ENCODE data around the gene MMP28. TPM values are rescaled to one million over a fixed set of nuclear protein-coding genes. Genes with fewer than 3 reads are reported as not detected.

MMP28 gene
- total RNA-seq, 1 experiment from 2014 or later = 2.4 TPM

DNA sequence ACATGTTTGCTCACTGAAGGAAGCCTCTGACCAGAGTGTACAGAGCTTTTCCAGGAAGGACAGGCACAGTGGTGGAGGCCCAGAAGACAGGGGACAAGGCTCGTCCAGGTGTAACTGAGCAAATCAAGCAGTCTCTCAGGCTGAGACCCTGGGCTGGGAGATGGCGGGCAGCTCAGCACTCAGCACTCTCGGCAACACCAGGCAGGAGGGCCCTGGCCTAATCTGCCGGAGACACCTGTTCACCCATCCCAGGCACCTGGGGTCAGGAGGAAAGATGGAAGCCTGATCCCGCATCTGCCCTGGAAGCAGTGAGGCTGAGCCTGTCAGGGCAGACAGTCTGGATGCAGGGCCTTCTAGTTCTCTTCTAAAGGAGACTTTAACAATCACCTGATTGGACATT is 59.2 kb downstream of the MMP28 start:
- no TSS peak for BruUV-seq (replicated peaks)
- H2AFZ ChIP-seq (ENCODE audit: low read length) = no peak overlapping the region
- no peaks in the 10 kb centered on the region for H3K79me2 ChIP-seq (ENCODE audit: low read length)
- ChIA-PET POLR2A (ENCODE audit: unreplicated experiment) (no interaction called here), CTCF (no interaction called here)
- no peak overlapping the region for H3K27ac ChIP-seq (ENCODE audit: low read length)
- no peaks in the 10 kb centered on the region for H3K36me3 ChIP-seq (ENCODE audit: low read depth, low read length)
- no peaks in the 10 kb centered on the region for H3K27me3 ChIP-seq (ENCODE audit: low read length)
- no peaks in the 10 kb centered on the region for H3K9me3 ChIP-seq (ENCODE audit: low read length)
- intact Hi-C loops (cut with micrococcal nuclease) = no loop called here
- no peaks in the 10 kb centered on the region for H3K9me2 ChIP-seq (replicated peaks; ENCODE audit: low read length)
- no peak overlapping the region for H3K4me2 ChIP-seq (ENCODE audit: low read length)
- no peak overlapping the region for H3K9ac ChIP-seq (ENCODE audit: low read length)
- no peaks in the 10 kb centered on the region for H4K20me1 ChIP-seq (ENCODE audit: low read length)
- TF ChIP-seq EZH2phosphoT487 (IDR thresholded peaks at IDR 0.05; ENCODE audit: borderline replicate concordance, low read length) (no peak), EZH2 (IDR thresholded peaks at IDR 0.05; ENCODE audit: low read length, unreplicated experiment) (no peak)
- TF ChIP-seq, protein P1, sequence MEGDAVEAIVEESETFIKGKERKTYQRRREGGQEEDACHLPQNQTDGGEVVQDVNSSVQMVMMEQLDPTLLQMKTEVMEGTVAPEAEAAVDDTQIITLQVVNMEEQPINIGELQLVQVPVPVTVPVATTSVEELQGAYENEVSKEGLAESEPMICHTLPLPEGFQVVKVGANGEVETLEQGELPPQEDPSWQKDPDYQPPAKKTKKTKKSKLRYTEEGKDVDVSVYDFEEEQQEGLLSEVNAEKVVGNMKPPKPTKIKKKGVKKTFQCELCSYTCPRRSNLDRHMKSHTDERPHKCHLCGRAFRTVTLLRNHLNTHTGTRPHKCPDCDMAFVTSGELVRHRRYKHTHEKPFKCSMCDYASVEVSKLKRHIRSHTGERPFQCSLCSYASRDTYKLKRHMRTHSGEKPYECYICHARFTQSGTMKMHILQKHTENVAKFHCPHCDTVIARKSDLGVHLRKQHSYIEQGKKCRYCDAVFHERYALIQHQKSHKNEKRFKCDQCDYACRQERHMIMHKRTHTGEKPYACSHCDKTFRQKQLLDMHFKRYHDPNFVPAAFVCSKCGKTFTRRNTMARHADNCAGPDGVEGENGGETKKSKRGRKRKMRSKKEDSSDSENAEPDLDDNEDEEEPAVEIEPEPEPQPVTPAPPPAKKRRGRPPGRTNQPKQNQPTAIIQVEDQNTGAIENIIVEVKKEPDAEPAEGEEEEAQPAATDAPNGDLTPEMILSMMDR (conservative IDR thresholded peaks at IDR 0.05; ENCODE audit: low read depth, low read length) = no peak
- H3K4me1 ChIP-seq (ENCODE audit: insufficient read depth, low read length) = no peaks in the 10 kb centered on the region
- H3K4me3 ChIP-seq (ENCODE audit: low read length) = no peak overlapping the region
- ATAC-seq = no peak
- no peak for DNase-seq
- no peaks in the 10 kb centered on the region for H3F3A ChIP-seq (ENCODE audit: low read length, unreplicated experiment)

DNA sequence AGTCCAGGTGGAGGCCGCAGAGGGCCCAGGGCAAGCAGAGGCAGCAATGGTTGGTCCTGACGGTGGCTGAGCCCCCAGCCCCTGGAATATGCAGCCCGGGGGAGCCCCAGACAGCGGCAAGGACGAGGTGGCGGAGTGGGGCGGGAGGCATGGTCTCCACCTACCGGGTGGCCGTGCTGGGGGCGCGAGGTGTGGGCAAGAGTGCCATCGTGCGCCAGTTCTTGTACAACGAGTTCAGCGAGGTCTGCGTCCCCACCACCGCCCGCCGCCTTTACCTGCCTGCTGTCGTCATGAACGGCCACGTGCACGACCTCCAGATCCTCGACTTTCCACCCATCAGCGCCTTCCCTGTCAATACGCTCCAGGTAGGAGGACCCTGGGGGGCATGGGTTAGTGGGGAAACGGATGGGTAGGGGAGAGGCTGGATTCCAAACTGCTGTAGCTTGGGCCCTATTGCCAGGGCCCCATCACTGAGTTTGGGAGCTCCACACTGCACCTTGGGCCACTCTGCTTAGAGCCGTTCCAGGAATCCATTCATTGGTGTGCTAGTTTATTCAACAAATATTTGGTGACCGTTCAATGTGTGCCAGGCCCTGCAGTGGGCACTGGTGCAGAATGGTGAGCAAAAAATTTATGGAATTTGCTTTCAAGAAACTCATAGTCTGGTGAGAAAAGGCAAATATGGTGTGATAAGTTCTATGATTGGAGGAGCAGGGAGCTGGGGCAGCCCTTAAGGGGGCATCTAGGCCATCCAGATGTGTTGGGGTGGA is 60.2 kb downstream of the MMP28 start:
- H3K9me3 ChIP-seq (ENCODE audit: low read length) = no peaks in the 10 kb centered on the region
- H3K4me2 ChIP-seq (ENCODE audit: low read length) = no peak overlapping the region
- H3K27ac ChIP-seq (ENCODE audit: low read length) = no peak overlapping the region
- H2AFZ ChIP-seq (ENCODE audit: low read length) = no peak overlapping the region
- no peak overlapping the region for H3K4me3 ChIP-seq (ENCODE audit: low read length)
- CTCF ChIA-PET = no interaction called here
- no peaks in the 10 kb centered on the region for H4K20me1 ChIP-seq (ENCODE audit: low read length)
- no peaks in the 10 kb centered on the region for H3K36me3 ChIP-seq (ENCODE audit: low read depth, low read length)
- H3K4me1 ChIP-seq (ENCODE audit: insufficient read depth, low read length) = no peaks in the 10 kb centered on the region
- H3K9me2 ChIP-seq (replicated peaks; ENCODE audit: low read length) = no peaks in the 10 kb centered on the region
- H3K9ac ChIP-seq (ENCODE audit: low read length) = no peak overlapping the region
- H3K79me2 ChIP-seq (ENCODE audit: low read length) = no peaks in the 10 kb centered on the region
- no peaks in the 10 kb centered on the region for H3F3A ChIP-seq (ENCODE audit: low read length, unreplicated experiment)
- TF ChIP-seq EZH2phosphoT487 (IDR thresholded peaks at IDR 0.05; ENCODE audit: borderline replicate concordance, low read length) = no peak
- TF ChIP-seq EZH2 (IDR thresholded peaks at IDR 0.05; ENCODE audit: low read length, unreplicated experiment) = no peak
- TF ChIP-seq, protein P1 (conservative IDR thresholded peaks at IDR 0.05; ENCODE audit: low read depth, low read length) = no peak
- no TSS peak for BruUV-seq (replicated peaks)
- DNase-seq (no peak), ATAC-seq (no peak)
- POLR2A ChIA-PET (ENCODE audit: unreplicated experiment) = no interaction called here
- H3K27me3 ChIP-seq (ENCODE audit: low read length) = no peaks in the 10 kb centered on the region
- intact Hi-C loops (cut with micrococcal nuclease) = no loop called here

DNA sequence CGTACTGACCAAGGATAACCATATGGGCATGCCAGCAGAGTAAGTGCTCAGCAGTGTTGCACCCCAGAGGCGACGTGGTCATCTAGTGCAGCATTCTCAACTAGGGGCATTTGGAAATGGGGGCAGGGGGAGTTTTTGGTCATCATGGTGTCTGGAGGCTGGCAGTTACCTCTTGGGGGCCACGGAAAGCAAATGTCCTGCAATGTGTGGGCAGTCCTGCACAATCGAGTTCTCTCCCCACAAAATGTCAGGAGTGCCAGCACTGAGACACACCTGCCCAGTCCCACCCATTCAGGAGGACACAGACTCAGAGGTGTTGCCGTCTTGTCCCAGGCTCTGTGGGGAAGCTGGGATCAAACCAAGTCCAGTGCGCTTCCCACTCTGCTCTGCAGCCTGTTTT is 61.0 kb downstream of the MMP28 start:
- Histone ChIP-seq H3K9me2 (replicated peaks; ENCODE audit: low read length) (no peaks in the 10 kb centered on the region), H3K4me3 (ENCODE audit: low read length) (no peak overlapping the region), H3K79me2 (ENCODE audit: low read length) (no peaks in the 10 kb centered on the region), H3K9me3 (ENCODE audit: low read length) (no peaks in the 10 kb centered on the region), H3K4me1 (ENCODE audit: insufficient read depth, low read length) (no peaks in the 10 kb centered on the region), H4K20me1 (ENCODE audit: low read length) (no peaks in the 10 kb centered on the region), H3K36me3 (ENCODE audit: low read depth, low read length) (no peaks in the 10 kb centered on the region), H3F3A (ENCODE audit: low read length, unreplicated experiment) (no peaks in the 10 kb centered on the region), H3K9ac (ENCODE audit: low read length) (no peak overlapping the region), H3K27me3 (ENCODE audit: low read length) (no peaks in the 10 kb centered on the region), H2AFZ (ENCODE audit: low read length) (no peak overlapping the region), H3K4me2 (ENCODE audit: low read length) (no peak overlapping the region), H3K27ac (ENCODE audit: low read length) (no peak overlapping the region)
- ChIA-PET POLR2A (ENCODE audit: unreplicated experiment) (no interaction called here), CTCF (no interaction called here)
- ATAC-seq (no peak), DNase-seq (no peak)
- intact Hi-C loops (cut with micrococcal nuclease) = no loop called here
- TF ChIP-seq, protein P1 (conservative IDR thresholded peaks at IDR 0.05; ENCODE audit: low read depth, low read length) = no peak
- no peak for TF ChIP-seq EZH2phosphoT487 (IDR thresholded peaks at IDR 0.05; ENCODE audit: borderline replicate concordance, low read length)
- TF ChIP-seq EZH2 (IDR thresholded peaks at IDR 0.05; ENCODE audit: low read length, unreplicated experiment) = no peak
- BruUV-seq (replicated peaks) = no TSS peak

All from PC-3 (cell line).